IMR-90 (cell line): ENCODE data around the gene TRPC4. TPM values are rescaled to one million over a fixed set of nuclear protein-coding genes. Genes with fewer than 3 reads are reported as not detected.

Experiments
- ATAC-seq: fragments of 200-7000 bp; cut with Tn5 transposase; 2 replicates; pipeline ENCODE4 v1.9.1; 2020; ENCODE audit warnings: low read depth, mild to moderate bottlenecking, moderate library complexity
- BruUV-seq: library from RNA; stranded (reverse); fragments of 400-500 nt; replicated peaks from 2 replicates; lab custom pipeline; 2021; lab: Mats Ljungman, UMichigan
- CTCF ChIA-PET: fragments of 300-600 bp; formaldehyde crosslinking; extraction: SDS; loops from one replicate; lab custom pipeline; 2021; ENCODE audit warnings: antibody characterized with exemption; lab: Yijun Ruan, JAX
- POLR2A ChIA-PET: fragments of 300-600 bp; sonication (Branson Sonifier 250); formaldehyde crosslinking; loops from one replicate; lab custom pipeline; 2022; ENCODE audit warnings: antibody characterized with exemption; ENCODE audit not compliant: unreplicated experiment; lab: Charles Lee
- DNase-seq: peaks from one replicate; pipeline ENCODE4 v3.0.0; 2013
- H2AFZ ChIP-seq: replicated peaks from 2 replicates; pipeline ENCODE3; 2013; ENCODE audit warnings: low read length, mild to moderate bottlenecking; ENCODE audit not compliant: poor library complexity
- H2AK5ac ChIP-seq: 2 replicates; pipeline ENCODE4 v1.6.1; 2013; ENCODE audit warnings: low read depth, low read length, inconsistent platforms
- H2AK9ac ChIP-seq: replicated peaks from 2 replicates; pipeline ENCODE3; 2013; ENCODE audit warnings: mild to moderate bottlenecking, low read depth, low read length, moderate library complexity; ENCODE audit not compliant: poor library complexity
- H2BK120ac ChIP-seq: 2 replicates; pipeline ENCODE4 v1.6.1; 2013; ENCODE audit warnings: low read depth, low read length, inconsistent platforms
- H2BK15ac ChIP-seq: 3 replicates; pipeline ENCODE4 v1.6.1; 2013; ENCODE audit warnings: low read depth, low read length, inconsistent platforms
- H2BK20ac ChIP-seq: 2 replicates; pipeline ENCODE4 v1.6.1; 2013; ENCODE audit warnings: low read depth, mild to moderate bottlenecking, inconsistent platforms, low read length, moderate library complexity
- H2BK5ac ChIP-seq: 2 replicates; pipeline ENCODE4 v1.6.1; 2013; ENCODE audit warnings: mild to moderate bottlenecking, low read depth, low read length, inconsistent platforms; ENCODE audit not compliant: poor library complexity, severe bottlenecking
- H3K14ac ChIP-seq: replicated peaks from 2 replicates; pipeline ENCODE4 v1.6.1; 2013; ENCODE audit warnings: low read depth, low read length, inconsistent platforms
- H3K18ac ChIP-seq: 2 replicates; pipeline ENCODE4 v1.6.1; 2013; ENCODE audit warnings: low read depth, low read length, control low read depth
- H3K23ac ChIP-seq: 2 replicates; pipeline ENCODE4 v1.6.1; 2013; ENCODE audit warnings: low read depth, low read length, inconsistent platforms
- H3K27ac ChIP-seq: 2 replicates; pipeline ENCODE4 v1.5.1; 2013; ENCODE audit warnings: mild to moderate bottlenecking, control low read depth, low read length; ENCODE audit not compliant: insufficient read depth
- H3K27me3 ChIP-seq: 2 replicates; pipeline ENCODE4 v1.6.1; 2013; ENCODE audit warnings: low read length; ENCODE audit not compliant: control insufficient read depth, insufficient read depth
- H3K36me3 ChIP-seq: 2 replicates; pipeline ENCODE4 v1.6.1; 2013; ENCODE audit warnings: low read length, mixed read lengths; ENCODE audit not compliant: control insufficient read depth, insufficient read depth
- H3K4ac ChIP-seq: 2 replicates; pipeline ENCODE4 v1.6.1; 2013; ENCODE audit warnings: low read depth, low read length, inconsistent platforms
- H3K4me1 ChIP-seq: 2 replicates; pipeline ENCODE4 v1.6.1; 2013; ENCODE audit warnings: low read length, mixed read lengths; ENCODE audit not compliant: control insufficient read depth, insufficient read depth
- H3K4me2 ChIP-seq: 2 replicates; pipeline ENCODE4 v1.6.1; 2013; ENCODE audit warnings: low read depth, mild to moderate bottlenecking, control low read depth, low read length, moderate library complexity
- H3K4me3 ChIP-seq: 2 replicates; pipeline ENCODE4 v1.5.1; 2013; ENCODE audit warnings: low read depth, mild to moderate bottlenecking, control low read depth, low read length, moderate library complexity; ENCODE audit not compliant: insufficient read depth
- H3K56ac ChIP-seq: 2 replicates; pipeline ENCODE4 v1.6.1; 2013; ENCODE audit warnings: low read length, inconsistent platforms; ENCODE audit not compliant: insufficient read depth; ENCODE audit errors: extremely low read depth
- H3K79me1 ChIP-seq, 2 experiments: 2 replicates each; pipeline ENCODE4 v1.6.1; 2013; ENCODE audit warnings: low read length in 2 of 2, inconsistent platforms in 1 of 2, low read depth in 1 of 2
- H3K9ac ChIP-seq: 2 replicates; pipeline ENCODE4 v1.6.1; 2013; ENCODE audit warnings: low read depth, low read length, control low read depth
- H3K9me1 ChIP-seq: 2 replicates; pipeline ENCODE4 v1.6.1; 2013; ENCODE audit warnings: low read length, inconsistent platforms; ENCODE audit not compliant: insufficient read depth
- H3K9me3 ChIP-seq: 2 replicates; pipeline ENCODE4 v1.6.1; 2013; ENCODE audit warnings: low read length; ENCODE audit not compliant: control insufficient read depth, insufficient read depth
- H4K20me1 ChIP-seq: 2 replicates; pipeline ENCODE4 v1.6.1; 2013; ENCODE audit warnings: low read length, inconsistent platforms; ENCODE audit not compliant: insufficient read depth
- H4K5ac ChIP-seq: 2 replicates; pipeline ENCODE4 v1.6.1; 2013; ENCODE audit warnings: mild to moderate bottlenecking, low read depth, low read length, control low read depth
- H4K8ac ChIP-seq, 2 experiments: 2 replicates each; pipeline ENCODE4 v1.6.1; 2013; ENCODE audit warnings: low read depth in 2 of 2, low read length in 2 of 2, control low read depth in 1 of 2, inconsistent platforms in 1 of 2
- H4K91ac ChIP-seq: 2 replicates; pipeline ENCODE4 v1.6.1; 2013; ENCODE audit warnings: low read depth, low read length, inconsistent platforms; ENCODE audit not compliant: insufficient read depth
- MAZ ChIP-seq: IDR thresholded peaks from 2 replicates; pipeline ENCODE4 v1.6.1; 2012; ENCODE audit warnings: low read depth, mild to moderate bottlenecking, low read length, improper control_type of control experiment, moderate library complexity, borderline replicate concordance
- WGBS, 2 experiments: methylation state at CpG; one replicate each; pipeline versions ENCODE4 v1.1.5 to v1.1.7; 2013; ENCODE audit warnings: missing lambda C conversion rate in 2 of 2; ENCODE audit not compliant: insufficient read length in 1 of 2; ENCODE audit errors: extremely low coverage in 2 of 2; 5-methylcytosine and 5-hydroxymethylcytosine counted together
- dilution Hi-C: fragments of 300-500 bp; cut with HindIII; formaldehyde crosslinking; loops from one replicate; pipeline ENCODE4 v1.14.3; 2018; ENCODE audit warnings: low sequenced_read_pairs; ENCODE audit not compliant: unreplicated experiment
- in situ Hi-C: fragments of 300-500 bp; cut with MboI; formaldehyde crosslinking; loops from 3 replicates; pipeline ENCODE4 v1.14.3; 2019; ENCODE audit warnings: low sequenced_read_pairs, inconsistent platforms, mixed read lengths
- intact Hi-C: fragments of 100-400 bp; cut with micrococcal nuclease; formaldehyde crosslinking; loops from 2 replicates; pipeline ENCODE4 v1.10.0; 2022
- polyA plus RNA-seq, 3 experiments: library from polyadenylated mRNA; depleted of rRNA; stranded (reverse); fragments of >200 nt; gene quantifications; 2 replicates each; pipeline ENCODE4 v1.2.3, GENCODE V29; 2012; ENCODE audit warnings: low replicate concordance in 1 of 3
- total RNA-seq: library from RNA; depleted of rRNA; stranded (reverse); fragments of >200 nt; gene quantifications from 2 replicates; pipeline ENCODE4 v1.2.3, GENCODE V29; 2012
- TF ChIP-seq, protein P1 (sequence below): fragments of 150-350 bp; IDR thresholded peaks from 2 replicates; pipeline ENCODE4 v1.6.1; 2017; ENCODE audit warnings: mild to moderate bottlenecking, antibody characterized with exemption, low read length, low read depth

The TRPC4 gene
- total and polyA plus RNA-seq, 2 of the 4 experiments (the other 2 are of a cell fraction), result 1.9 to 5.2 TPM

DNA sequence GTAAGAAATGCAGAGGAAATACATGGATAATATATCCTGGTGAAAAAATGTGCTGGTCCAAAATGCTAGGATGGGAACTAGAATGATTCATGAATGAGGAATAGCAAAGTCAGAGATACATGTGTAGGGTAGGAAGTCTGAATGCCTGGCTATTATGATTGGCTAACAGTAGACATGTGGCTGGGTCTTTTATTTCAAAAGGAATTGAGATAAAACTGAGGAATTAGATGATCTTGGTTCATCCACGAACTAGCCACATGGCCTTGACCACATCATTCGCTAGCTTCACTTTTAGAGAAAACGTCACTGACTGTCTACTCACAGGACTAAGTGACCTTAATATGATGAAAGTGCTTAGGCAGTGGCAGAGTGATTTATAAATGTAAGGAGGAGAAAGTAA lies 103.1 kb downstream of the TRPC4 start:
- CTCF ChIA-PET, result no interaction called here
- Histone ChIP-seq H3K27me3 (no peaks in the 10 kb centered on the region), H4K91ac (no peak overlapping the region), H2BK15ac (no peak overlapping the region), H3K14ac (no peak overlapping the region), H3K23ac (no peak overlapping the region), H3K36me3 (no peaks in the 10 kb centered on the region), H3K79me1 (no peaks in the 10 kb centered on the region), H4K8ac (no peak overlapping the region), H4K20me1 (no peaks in the 10 kb centered on the region), H3K4me1 (no peaks in the 10 kb centered on the region), H2AFZ (no peak overlapping the region), H3K4me2 (no peak overlapping the region), H3K9me3 (no peaks in the 10 kb centered on the region), H2BK5ac (no peak overlapping the region), H4K5ac (no peak overlapping the region), H3K9me1 (no peaks in the 10 kb centered on the region), H2BK20ac (no peak overlapping the region), H3K18ac (no peak overlapping the region), H3K27ac (no peak overlapping the region), H3K4ac (no peak overlapping the region), H2AK5ac (no peak overlapping the region), H2AK9ac (no peak overlapping the region), H2BK120ac (no peak overlapping the region), H3K56ac (no peak overlapping the region), H3K4me3 (no peak overlapping the region), H3K9ac (no peak overlapping the region)
- no peak for DNase-seq
- intact Hi-C loops (no loop called here), in situ Hi-C loops (no loop called here), dilution Hi-C loops (no loop called here)
- ATAC-seq, result no peak
- no TSS peak for BruUV-seq
- WGBS, 2 experiments, result no CpG with 5 or more reads among the region's 3 CpGs
- TF ChIP-seq, protein P1, sequence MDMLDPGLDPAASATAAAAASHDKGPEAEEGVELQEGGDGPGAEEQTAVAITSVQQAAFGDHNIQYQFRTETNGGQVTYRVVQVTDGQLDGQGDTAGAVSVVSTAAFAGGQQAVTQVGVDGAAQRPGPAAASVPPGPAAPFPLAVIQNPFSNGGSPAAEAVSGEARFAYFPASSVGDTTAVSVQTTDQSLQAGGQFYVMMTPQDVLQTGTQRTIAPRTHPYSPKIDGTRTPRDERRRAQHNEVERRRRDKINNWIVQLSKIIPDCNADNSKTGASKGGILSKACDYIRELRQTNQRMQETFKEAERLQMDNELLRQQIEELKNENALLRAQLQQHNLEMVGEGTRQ, result 0 out of 2 replicates have a peak, but pooled peaks have one; percentile 19
- TF ChIP-seq MAZ, result no peak
- POLR2A ChIA-PET, result no interaction called here
